OCI-LY3 (cell line): ENCODE data around the gene MOCOS.

Experiments used
- EZH2phosphoT487 ChIP-seq: fragments of 200-600 bp; shearing (Covaris generic); IDR thresholded peaks from 2 replicates; pipeline ENCODE4 v1.6.1; 2018; ENCODE audit warnings: antibody characterized with exemption, mixed run types, low read depth
- TF ChIP-seq, protein P1 (sequence below): fragments of 200-600, 300-600 bp; sonication (generic); IDR thresholded peaks from 2 replicates; pipeline ENCODE4 v1.5.1; 2014; ENCODE audit warnings: antibody characterized with exemption, low read length, low read depth

- TF ChIP-seq, protein P1, sequence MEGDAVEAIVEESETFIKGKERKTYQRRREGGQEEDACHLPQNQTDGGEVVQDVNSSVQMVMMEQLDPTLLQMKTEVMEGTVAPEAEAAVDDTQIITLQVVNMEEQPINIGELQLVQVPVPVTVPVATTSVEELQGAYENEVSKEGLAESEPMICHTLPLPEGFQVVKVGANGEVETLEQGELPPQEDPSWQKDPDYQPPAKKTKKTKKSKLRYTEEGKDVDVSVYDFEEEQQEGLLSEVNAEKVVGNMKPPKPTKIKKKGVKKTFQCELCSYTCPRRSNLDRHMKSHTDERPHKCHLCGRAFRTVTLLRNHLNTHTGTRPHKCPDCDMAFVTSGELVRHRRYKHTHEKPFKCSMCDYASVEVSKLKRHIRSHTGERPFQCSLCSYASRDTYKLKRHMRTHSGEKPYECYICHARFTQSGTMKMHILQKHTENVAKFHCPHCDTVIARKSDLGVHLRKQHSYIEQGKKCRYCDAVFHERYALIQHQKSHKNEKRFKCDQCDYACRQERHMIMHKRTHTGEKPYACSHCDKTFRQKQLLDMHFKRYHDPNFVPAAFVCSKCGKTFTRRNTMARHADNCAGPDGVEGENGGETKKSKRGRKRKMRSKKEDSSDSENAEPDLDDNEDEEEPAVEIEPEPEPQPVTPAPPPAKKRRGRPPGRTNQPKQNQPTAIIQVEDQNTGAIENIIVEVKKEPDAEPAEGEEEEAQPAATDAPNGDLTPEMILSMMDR = no peak
- TF ChIP-seq EZH2phosphoT487 = no peak
Observed at GRCh38 chr18:36294031-36294430, 106.7 kb downstream of the MOCOS start.
